Fibroblast of peridontal ligament (primary cell): Measurements from ENCODE around the gene IMMP1L.
A peak's percentile ranks its signal among the peaks of the same experiment; 100 is the strongest.

Experiments
- DNase-seq: peaks from one replicate; pipeline ENCODE4 v3.0.0-alpha.2; 2010; ENCODE audit errors: extremely low read depth

The IMMP1L gene

DNA sequence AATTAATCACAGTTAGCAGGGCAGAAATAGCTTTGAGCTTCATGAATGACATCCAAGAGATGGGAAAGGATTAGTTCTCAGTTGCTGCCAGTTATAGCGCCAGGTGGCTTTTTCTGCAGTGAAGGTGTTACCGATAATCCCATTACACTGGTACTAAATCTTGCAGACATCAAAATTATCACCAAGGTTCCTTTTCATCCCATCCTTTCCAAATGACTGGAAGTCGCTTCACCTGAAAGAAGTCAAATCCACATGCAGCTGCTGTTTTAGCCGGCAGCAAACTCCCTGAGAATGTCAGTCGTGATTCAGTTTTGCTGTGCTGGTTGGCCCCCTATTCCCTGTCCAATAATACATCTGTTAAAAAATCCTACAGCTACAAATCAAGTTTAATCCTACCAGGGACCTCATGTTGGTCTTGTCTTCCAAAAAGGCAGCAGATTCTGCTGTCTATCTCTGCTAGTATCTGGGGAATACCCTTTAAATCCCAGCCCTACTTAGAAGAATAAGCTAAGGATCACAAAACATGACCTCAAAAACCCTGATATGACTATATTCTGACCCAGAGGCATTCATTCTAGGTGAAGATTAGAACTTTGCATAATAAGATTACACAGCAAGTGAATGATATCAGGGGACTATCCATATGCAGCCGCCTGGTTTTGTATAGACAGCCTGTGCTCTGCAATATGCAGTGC is 31.7 kb downstream of the IMMP1L start:
- DNase-seq = no peak

DNA sequence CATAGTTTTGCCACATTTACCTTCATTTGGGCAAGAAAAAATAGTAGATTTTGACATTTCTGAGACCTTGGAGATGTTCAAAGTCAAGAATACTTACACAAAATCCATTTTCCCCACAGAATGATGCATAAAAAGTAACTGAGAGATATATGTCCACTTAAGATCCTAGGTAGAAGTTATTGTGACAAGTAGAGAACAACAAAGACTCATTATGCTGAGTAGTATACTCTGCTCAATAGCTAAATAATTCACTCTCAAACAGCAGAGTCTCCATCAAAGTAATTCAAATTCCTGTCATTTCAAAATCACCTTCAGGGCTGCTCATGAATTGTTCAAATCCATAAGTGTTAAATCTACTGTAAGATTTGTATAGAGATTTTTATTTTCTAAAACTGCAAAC is 35.3 kb downstream of the IMMP1L start:
- no peak for DNase-seq

DNA sequence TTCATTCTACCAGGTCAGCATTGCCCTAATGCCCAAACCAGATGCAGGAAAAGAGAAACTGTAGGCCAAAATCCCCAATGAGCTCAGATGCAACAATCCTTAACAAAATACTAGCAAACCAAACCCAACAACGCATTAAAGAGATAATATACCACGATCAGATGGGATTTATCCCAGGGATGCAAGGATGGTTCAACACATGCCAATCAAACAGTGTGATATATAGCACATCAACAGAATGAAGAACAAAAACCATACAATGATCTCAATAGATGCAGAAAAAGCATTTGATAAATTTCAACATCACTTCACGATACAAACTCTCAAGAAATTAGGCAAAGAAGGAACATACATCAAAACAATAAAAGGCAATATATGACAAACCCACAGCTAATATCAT is 45.0 kb downstream of the IMMP1L start:
- no peak for DNase-seq

DNA sequence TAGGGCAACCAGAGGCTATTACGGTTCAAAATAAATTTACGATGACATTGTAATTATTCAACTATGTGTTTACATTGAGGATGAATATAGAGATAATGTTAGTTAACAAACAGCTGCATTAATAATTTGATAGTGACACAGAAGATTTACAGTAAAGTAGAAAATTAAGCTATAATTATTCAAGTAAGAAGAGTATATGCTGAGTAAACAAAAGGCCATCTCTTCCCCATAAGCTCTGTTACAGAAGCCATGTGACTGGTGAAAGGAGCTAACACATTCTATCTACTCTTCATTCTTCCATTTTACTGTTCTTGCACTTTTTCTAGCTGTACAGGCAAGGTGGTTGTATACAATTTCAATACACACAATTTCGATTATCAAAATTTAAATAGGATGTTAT is 54.2 kb downstream of the IMMP1L start:
- no peak for DNase-seq

DNA sequence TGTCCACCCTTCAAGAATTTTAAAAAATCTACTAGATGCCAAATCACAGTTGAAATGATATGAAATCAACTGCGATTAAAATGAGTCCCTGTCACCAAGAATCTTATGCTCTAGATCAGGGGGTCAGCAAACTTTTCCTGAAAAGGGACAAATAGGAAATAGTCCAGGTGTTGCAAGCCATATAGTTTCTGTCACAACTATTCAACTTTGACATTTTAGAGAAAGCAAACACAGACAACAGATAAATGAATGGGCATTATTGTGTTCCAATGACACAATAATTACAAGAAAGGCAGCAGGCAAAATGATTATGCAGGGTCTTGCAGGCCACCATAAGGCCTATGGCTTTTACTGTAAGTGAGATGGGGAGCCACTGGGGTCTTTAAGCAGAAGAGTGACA is 58.6 kb downstream of the IMMP1L start:
- DNase-seq = no peak

DNA sequence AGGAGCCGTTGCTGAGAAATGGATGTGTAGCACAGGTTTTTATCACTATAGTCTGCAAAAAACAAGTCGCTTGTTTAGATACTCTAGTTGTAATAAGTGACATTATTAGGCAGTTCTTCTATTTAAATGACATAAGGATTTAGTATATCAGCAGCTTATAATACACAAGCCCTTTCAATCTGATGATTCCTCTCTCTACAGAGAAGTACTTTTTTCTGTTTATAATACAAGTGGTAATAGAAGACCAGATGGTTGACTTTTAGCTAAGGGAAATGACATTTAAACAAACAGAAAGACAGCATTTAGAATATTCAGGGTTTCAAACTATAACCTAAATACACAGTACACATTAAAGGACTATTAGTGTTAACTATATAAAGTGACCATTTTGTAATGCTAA is 60.4 kb downstream of the IMMP1L start:
- no peak for DNase-seq

DNA sequence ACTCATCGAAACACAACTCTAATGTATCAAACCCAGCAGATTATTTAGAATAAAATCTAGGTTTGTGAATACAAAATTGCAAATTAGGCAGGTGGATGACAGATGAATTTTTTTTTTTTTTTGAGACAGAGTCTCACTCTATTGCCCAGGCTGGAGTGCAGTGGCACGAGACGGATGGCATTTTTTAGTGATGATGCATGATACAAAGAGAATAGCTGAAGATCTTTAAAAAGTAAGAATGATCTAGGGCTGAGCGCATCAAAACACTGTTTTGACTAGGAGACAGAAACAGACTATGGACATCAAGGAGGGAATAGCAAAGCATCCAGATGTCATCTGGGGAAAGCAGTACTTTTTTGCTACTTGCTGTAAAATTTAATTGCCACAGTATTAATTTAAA is 63.8 kb downstream of the IMMP1L start:
- DNase-seq = no peak

DNA sequence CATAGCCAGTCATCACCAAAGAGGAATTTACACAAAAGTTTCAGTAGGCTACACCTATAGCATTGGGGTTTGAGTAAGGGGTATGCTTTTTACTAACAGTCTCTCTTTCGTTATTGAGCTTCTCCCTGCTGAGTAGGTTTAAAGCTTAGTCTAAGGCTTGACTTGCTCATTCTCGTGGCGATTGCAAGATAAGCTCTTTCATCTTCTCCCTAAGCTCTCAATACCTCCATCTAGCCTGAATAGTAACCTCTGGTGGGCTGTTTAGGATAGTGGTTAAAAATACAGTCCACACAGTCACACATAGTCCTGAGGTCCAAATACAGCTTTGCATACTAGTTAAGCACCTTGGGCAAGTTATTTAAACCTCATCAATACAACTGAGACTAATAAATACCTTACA is 65.6 kb downstream of the IMMP1L start:
- no peak for DNase-seq

DNA sequence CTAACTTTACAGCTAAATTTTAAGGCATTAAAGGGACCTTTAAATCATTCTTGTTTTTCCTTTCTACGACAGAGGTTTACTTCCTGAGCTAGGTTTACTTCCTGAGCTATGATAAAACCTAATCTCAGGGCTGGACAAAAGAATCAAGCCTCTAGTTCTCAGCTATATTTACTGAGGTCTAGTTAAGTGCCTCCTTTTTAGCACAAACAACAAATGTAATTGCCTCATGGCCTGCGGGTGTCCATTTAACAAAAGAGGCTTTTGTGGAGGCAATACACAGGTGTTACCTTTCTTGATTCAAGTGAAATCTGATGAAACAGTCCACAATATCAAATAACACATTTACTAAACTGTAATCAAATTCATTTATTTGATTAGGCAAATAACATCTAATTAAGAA is 67.3 kb downstream of the IMMP1L start:
- no peak for DNase-seq

DNA sequence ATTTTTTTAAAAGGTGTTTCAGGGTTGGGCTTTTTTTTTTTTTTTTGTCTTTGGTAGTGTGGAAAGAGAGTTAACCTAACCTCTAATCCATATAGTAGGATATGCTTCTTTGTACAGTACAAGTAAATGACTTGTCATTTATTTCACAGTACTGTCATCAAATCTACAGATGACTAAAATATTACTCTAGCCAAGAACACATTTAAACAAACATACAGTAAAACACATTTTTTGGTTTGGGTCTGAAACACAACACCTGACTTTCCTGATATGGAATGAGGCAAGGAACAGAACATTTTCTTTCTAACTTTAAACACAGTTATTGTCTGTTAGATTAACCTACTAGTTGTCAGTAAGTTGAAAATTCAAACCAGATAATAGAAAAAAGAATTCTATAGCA is 68.1 kb downstream of the IMMP1L start:
- no peak for DNase-seq

DNA sequence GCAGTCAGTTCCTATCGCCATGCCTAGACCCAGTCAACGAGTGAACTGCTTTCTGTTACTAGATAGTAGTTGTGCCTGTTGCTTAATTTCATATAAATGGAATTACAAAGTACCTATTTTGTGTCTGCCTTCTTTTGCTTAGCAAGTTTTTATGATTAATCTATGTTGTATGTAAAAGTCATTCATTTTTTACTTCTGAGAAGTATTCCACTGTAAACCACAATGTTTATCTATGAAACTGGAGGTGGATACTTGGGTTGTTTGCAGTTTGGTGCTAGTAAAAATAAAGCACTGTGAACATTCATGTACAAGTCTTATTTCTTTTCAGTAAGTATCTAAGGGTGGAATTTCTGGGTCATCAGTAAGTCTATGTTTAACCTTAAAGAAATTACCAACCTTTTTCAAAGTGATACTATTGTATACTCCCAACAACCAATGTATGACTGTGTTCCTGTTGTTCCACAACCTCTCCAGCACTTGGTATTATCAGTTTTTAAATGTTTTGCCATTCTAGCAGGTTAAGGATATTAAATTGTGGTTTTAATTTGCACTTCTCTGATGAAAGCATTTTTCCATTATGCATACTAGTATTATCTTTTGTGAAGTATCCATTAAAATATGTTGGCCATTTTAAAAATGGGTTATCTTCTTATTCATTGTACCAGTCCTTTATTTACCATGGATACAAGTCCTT is 71.5 kb downstream of the IMMP1L start:
- DNase-seq = peak; percentile 55

DNA sequence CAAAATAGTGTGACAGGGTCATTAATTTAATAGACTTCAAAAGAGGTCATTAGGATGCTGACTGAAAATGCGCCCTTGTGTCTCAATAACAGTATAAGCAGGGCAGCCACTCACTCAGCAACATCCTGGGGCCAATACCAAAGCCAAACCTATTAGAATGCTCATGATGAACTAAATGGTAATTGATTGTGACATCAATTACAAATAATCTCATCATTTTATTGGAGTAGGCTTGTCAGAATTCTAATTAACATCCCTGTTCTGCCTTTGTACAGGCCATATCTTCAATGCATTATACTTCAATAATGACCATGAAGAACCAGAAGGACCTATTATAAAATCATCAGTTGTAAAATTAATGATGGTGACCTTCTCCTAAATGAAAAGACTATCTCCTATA is 75.6 kb downstream of the IMMP1L start:
- DNase-seq = no peak

DNA sequence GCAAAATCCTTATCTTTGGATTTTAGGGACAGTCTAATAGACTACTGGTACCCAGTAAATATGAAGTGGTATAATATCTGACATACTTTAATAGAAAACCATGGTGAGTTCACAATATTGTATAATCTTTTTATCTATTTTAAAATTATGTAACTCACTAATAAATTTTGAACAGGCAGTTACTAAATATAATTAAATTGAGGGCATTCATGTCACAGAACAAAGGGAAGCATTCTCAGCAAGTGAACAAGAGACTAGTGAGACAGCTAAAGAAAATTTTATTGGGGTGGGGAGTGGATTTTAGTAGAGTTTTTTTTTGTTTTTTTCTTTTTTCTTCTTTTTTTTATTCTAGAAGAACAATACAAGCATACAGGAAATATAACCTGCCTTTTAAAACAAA is 84.8 kb downstream of the IMMP1L start:
- no peak for DNase-seq

DNA sequence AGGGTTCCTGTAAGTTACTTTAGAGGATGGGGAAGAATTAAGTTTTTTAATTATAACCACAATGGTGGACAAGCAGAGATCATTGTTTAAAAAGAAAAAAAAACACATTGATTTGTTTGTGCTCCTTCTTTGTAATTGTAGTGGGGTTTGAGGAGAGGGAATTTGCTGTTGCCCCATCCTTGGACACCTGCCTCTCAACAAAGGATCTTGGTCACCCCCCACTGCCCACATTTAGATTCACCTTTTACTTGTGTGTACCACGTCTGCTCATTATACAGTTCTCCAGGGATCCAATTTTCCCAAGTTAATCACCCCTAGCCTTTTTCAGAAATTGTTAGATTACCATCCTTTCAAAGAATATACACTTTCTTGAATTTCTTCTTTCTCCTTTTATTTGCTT is 86.7 kb downstream of the IMMP1L start:
- DNase-seq = no peak

DNA sequence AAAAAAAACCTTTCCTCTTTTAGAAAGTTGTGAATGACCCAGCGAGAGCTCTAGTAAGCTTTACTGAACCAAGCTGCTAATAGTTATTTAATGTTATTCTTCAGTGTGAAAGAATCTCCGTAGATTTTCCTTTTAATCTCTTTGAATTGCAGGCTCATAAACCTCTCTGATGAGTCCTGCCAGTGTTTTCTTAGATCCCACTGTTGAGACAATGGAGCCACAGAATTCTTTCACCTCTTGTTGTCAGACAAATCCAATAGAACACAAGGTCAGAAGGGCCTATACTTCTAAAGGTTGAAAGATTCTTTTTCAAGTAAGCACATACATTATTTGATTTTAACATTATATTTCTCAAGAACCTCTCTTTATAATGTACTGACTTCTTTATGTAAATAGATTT is 87.6 kb downstream of the IMMP1L start:
- DNase-seq = no peak

DNA sequence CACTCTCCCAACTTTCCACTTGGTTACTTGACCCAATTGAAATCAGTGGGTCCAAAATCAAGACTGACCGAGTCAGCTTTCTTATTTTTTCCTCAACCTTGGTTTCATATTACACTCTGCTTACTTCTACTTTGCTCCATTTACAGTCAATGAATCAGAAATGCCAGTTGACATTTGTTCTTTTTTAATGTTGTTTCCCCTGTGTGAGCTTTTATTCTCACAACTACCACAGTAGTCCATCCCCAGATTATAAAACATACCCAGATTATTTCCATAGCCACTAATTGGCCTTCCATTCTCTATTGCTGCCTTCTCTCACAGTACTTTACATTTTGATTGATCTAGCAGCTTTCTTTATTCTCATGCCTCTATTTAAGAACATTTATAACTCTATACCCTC is 89.8 kb downstream of the IMMP1L start:
- DNase-seq = no peak

DNA sequence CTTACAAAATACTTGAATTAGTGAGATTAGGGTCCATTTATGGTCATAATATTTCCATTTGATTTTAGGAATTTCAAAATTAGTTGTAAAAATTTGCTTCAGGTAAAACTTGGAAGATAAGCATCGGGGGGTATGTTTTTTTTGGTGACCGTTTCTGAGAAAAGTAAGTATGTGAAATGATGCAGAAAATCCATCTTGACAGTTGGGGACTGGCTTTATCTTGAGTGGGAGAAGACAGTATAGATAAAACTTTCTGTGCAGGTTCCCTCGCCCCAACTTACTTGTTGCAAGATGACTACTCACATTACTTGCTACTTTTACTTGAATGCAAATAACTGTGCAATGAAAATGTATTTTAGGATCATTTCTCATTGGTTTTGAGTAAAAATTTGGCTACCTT is 90.3 kb downstream of the IMMP1L start:
- DNase-seq = no peak

DNA sequence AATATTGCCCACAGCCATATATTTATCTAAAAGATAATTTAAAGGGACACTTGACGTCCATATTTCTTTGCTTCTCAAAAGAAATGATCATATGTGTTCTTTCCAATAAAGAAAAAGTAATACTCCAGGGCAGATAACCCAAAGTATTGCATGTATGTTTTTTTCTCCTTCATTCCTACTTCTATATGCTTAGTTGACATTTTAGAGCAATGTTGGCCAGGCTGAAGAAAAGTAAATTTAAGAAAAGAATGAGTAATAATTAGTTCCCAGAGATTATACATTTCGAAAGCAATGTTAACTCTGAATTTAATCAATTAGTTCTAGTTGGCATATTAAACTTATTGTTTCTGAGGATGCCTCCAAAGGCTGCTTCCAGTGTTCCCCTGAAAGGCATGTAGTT is 91.6 kb downstream of the IMMP1L start:
- DNase-seq = no peak

DNA sequence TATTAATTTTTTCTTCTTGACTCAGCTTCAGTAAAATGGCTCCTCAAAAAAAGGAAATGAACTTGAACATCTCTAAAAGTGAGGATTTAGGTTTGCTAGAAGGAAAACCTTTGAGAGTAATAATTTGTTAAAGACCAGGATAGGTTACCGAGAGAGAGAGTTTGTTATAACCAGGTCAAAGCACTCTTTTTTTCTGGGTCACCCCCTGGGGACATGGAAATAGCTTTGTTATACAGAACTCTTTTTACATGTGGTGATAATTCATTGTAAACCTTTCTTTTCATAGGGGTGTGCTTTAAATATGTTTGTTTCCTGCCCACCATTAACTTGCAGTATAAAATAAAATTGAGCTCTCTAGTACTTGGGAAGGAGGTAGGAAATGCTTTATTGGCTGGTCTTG is 92.1 kb downstream of the IMMP1L start:
- no peak for DNase-seq

DNA sequence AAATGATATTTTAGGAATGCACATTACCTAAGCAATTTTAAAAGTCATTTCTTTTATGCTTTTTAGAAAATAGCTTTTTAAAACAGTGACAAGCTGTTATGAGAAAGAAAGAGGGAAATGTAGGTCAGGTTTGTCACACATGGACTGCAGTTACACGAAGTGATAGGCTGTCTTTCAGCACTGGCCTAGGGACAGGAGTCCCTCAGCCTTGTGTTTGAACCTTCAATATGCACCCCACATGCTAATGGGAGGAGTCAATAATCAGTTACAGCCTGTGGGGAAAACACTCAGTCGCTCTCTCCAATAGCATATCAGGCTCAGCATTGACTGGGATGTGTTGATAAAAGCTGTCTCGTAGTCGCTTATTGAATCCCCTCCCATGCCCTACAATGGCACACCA is 94.0 kb downstream of the IMMP1L start:
- DNase-seq = no peak

DNA sequence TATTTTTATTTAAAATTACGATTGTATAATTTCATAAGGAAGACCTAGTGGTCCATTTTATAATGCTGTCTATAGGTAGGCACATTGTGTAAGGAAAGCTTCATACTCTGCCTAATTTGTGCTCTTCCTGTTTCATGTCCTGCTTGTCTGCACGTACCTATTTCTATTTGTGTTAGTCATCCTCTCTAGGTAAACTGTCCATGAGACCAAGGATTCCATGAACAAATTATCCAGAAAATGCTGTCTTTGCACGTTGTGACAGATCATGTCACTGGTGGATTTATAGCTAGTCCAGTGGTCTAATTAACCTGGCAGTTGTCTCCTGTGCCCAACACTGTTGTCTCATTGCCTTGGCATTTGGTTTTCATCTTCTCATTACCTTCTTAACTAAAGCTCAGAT is 95.1 kb downstream of the IMMP1L start:
- no peak for DNase-seq

DNA sequence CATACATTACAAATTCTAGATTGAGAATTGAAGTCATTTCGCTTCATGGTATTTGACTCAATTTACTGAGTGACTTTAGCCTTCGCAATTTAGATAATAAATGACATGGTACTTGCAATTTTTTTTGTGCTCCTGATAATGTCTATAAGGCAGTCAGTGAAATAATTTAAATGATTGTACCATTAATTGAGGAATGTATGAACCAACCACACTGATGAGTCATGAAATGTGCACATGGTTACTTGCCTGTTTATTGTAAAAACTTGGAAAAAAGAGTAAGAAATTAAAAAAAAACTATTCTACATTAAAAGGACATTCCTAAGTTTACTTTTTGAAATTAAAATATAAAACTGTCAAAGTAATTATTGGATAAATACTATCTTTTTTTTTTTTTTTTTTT is 96.5 kb downstream of the IMMP1L start:
- peak; percentile 55 for DNase-seq

DNA sequence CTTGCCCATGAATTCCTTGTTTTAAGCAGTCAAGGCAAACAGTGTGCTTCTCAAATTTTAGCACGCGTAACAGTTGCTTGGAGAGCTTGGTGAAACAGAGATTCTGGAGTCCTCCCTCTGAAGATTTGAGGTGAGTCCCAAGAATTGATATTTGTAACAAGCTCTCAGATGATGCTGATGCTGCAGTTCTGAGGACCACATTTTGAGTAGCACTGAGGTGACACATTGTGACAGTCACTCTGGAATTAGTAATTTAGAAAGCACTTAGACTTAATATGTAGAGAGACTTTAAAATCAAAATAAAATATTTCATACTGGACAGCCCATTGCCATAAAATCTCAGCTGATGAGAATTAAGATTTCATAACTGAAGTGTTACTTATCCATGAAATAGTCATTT is 101.2 kb downstream of the IMMP1L start:
- no peak for DNase-seq

DNA sequence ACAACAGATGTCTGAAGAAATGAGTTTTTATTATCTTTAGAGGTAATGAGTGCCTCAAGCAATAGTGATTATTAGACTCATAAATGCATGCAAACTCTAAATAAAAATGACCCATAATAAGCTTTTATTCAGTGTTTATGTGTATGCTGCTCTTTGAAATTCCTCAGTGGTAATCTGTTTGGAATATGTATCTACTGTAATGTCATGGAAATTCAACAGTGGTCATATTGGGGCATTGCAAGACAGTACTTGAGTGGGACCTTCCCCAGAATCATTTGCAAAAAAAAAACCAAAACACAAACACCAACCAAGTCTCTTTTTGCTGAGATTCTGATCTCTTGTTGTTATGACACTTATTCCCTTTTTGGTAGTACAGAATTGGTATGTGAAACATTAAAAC is 104.8 kb downstream of the IMMP1L start:
- DNase-seq = no peak
